LNCaP clone FGC (cell line): ENCODE results near the gene HOMER3.
"Not testable (repeated sequence)": the region's sequence is repeated elsewhere in the genome, so short reads cannot be mapped to it uniquely, and the experiment has no call there.

Experiments
- DNase-seq: peaks from one replicate; pipeline ENCODE4 v3.0.0-alpha.2; 2011; ENCODE audit warnings: low read depth
- H3K4me3 ChIP-seq: 2 replicates; pipeline ENCODE4 v1.5.1; 2011; ENCODE audit warnings: mild to moderate bottlenecking, low read depth, low read length, control low read depth
- CTCF ChIP-seq: IDR thresholded peaks from 2 replicates; pipeline ENCODE4 v1.5.1; 2012; ENCODE audit warnings: mild to moderate bottlenecking; ENCODE audit not compliant: control insufficient read depth, insufficient read depth; ENCODE audit errors: extremely low read depth

HOMER3 gene

GRCh38 chr19:18924684-18925213 lies 16.3 kb downstream of the HOMER3 start:
- DNase-seq = no peak
- H3K4me3 ChIP-seq = no peak overlapping the region
- no peak for TF ChIP-seq CTCF

GRCh38 chr19:18922228-18922985 lies 18.6 kb downstream of the HOMER3 start:
- H3K4me3 ChIP-seq = no peak overlapping the region
- TF ChIP-seq CTCF = no peak
- no peak for DNase-seq

DNA sequence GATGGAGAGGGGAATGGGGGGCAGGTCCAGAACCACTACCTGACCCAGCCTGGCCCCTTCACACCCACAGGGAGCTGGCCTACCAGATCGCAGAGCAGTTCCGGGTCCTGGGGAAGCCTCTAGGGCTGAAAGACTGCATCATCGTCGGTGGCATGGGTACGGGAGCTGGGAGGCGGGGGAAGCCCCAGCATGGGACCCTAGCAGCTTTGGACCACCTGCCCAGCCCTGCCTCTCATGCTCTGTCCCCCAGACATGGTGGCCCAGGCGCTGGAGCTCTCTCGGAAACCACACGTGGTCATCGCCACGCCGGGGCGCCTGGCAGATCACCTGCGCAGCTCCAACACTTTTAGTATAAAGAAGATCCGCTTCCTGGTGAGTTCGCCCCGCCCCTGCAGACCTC lies 19.4 kb downstream of the HOMER3 start:
- H3K4me3 ChIP-seq = no peak overlapping the region
- no peak for DNase-seq
- TF ChIP-seq CTCF = no peak

- DNase-seq = no peak
- peak overlapping the region; percentile 100 for H3K4me3 ChIP-seq
- no peak for TF ChIP-seq CTCF
These were observed 20.6 kb downstream of the HOMER3 start for GRCh38 chr19:18920400-18920799.

DNA sequence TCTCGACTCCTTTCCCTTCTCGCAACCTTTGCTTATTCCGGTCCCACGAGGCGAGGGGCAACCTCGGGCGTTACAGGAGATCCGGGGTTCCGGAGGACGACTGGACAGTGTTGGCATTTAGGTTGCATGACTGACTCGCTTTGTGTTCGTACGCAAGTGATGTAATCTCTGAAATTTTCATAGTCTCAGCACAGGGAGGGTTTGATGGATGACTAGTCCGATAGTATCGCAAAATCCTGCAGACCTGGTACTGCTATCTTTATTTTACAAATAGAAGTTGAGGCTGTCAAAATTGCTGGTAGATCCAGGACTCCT lies 21.2 kb downstream of the HOMER3 start:
- no peak for TF ChIP-seq CTCF
- DNase-seq = no peak
- H3K4me3 ChIP-seq = peak overlapping the region; percentile 100

GRCh38 chr19:18919086-18919899 lies 21.7 kb downstream of the HOMER3 start, which contains the start of the genes COPE and DDX49:
COPE (minus strand) TSS chr19:18919387; CDS start chr19:18919348, 39 bp downstream.
DDX49 (plus strand) TSS chr19:18919715; CDS start chr19:18919742, 27 bp downstream.
- peak within 1 kb of the TSS; percentile 100 for H3K4me3 ChIP-seq
- TF ChIP-seq CTCF = no peak
- peak; percentile 100 for DNase-seq

DNA sequence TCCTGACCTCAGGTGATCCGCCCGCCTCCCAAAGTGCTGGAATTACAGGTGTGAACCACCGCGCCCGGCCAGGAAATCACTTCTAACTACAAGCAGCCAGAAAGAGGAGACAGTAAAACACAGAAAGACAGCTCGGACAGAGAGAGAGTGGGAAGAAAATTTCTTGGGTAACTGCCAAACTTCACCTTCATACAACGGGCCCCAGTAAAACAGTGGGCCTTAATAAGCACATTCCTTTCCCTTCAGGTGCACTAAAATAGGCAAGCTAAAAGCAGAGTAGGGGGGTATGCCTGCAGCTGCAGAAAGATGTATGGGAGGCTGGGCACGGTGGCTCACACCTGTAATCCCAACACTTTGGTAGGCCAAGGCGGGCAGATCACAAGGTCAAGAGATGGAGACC lies 23.4 kb downstream of the HOMER3 start:
- DNase-seq = not testable (repeated sequence)
- peak overlapping the region; percentile 100 for H3K4me3 ChIP-seq
